Activated B cell treated with CpG ODN at 0.5 μM for 24 hours (primary cell): Measurements from ENCODE around the gene KRT1. TPM values are rescaled to one million over a fixed set of nuclear protein-coding genes. Genes with fewer than 3 reads are reported as not detected.

Experiments
- ATAC-seq: fragments of 200-7000 bp; cut with Tn5 transposase; one replicate; pipeline ENCODE4 v1.10.0; 2021; ENCODE audit warnings: low read depth, mild to moderate bottlenecking, moderate library complexity
- CTCF ChIA-PET: fragments of 350-600 bp; sonication (Branson Sonifier 250); formaldehyde crosslinking; loops from one replicate; lab custom pipeline; 2021; ENCODE audit warnings: antibody characterized with exemption; lab: Charles Lee
- POLR2A ChIA-PET: fragments of 350-600 bp; sonication (Branson Sonifier 250); formaldehyde crosslinking; loops from one replicate; lab custom pipeline; 2021; ENCODE audit warnings: antibody characterized with exemption; lab: Charles Lee
- DNase-seq: peaks from one replicate; pipeline ENCODE4 v3.0.0; 2022
- H3K27ac Mint-ChIP-seq: one replicate; pipeline ENCODE4 v1.8.0; 2020; ENCODE audit warnings: mixed read lengths
- H3K27me3 Mint-ChIP-seq: one replicate; pipeline ENCODE4 v1.8.0; 2021; ENCODE audit warnings: mixed read lengths
- H3K36me3 Mint-ChIP-seq: one replicate; pipeline ENCODE4 v1.8.0; 2021; ENCODE audit warnings: low read depth, mixed read lengths
- H3K4me1 Mint-ChIP-seq: one replicate; pipeline ENCODE4 v1.8.0; 2021; ENCODE audit warnings: mixed read lengths
- H3K4me3 Mint-ChIP-seq: one replicate; pipeline ENCODE4 v1.8.0; 2020; ENCODE audit warnings: mild to moderate bottlenecking, mixed read lengths
- H3K9me3 Mint-ChIP-seq: one replicate; pipeline ENCODE4 v1.8.0; 2020; ENCODE audit warnings: mixed read lengths
- intact Hi-C: fragments of 100-400 bp; cut with micrococcal nuclease; formaldehyde crosslinking; loops from one replicate; pipeline ENCODE4 v1.15.1; 2024
- total RNA-seq: library from RNA; stranded (reverse); gene quantifications from 2 replicates; pipeline ENCODE4 v1.2.3, GENCODE V29; 2022
- TF ChIP-seq, protein P1 (sequence below): fragments of 200-600 bp; IDR thresholded peaks from one replicate; pipeline ENCODE4 v1.8.0; 2022; ENCODE audit warnings: antibody characterized with exemption, mild to moderate bottlenecking

KRT1 gene
- total RNA-seq, 1 donor from 2014 or later = not detected

DNA sequence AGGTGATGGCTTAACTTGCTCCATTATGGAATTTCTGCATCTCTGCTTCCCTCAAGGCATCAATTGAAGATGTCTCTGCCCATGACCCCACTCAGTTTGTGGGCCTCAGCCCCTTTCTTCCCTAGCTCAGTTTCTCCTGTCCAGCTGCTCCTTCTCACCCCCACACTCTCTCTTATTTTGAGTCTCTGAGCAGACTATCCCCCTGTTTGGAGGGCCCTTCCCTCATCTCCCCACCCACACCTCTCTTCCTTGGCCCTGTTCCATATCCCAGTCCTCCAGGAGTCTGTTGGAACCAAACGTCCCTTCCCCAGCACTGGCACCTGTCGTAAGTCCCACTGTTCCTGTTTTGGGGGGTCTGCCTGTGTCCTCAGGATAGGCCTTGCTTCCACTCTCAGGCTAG lies 8.3 kb upstream of the KRT1 start:
- ChIA-PET POLR2A (no interaction called here), CTCF (no interaction called here)
- Mint-ChIP-seq H3K27me3 (peaks cover 47% of the 10 kb centered on the region), H3K4me3 (no peak overlapping the region), H3K9me3 (no peaks in the 10 kb centered on the region), H3K27ac (no peak overlapping the region), H3K4me1 (peaks cover 10% of the 10 kb centered on the region), H3K36me3 (no peaks in the 10 kb centered on the region)
- TF ChIP-seq, protein P1, sequence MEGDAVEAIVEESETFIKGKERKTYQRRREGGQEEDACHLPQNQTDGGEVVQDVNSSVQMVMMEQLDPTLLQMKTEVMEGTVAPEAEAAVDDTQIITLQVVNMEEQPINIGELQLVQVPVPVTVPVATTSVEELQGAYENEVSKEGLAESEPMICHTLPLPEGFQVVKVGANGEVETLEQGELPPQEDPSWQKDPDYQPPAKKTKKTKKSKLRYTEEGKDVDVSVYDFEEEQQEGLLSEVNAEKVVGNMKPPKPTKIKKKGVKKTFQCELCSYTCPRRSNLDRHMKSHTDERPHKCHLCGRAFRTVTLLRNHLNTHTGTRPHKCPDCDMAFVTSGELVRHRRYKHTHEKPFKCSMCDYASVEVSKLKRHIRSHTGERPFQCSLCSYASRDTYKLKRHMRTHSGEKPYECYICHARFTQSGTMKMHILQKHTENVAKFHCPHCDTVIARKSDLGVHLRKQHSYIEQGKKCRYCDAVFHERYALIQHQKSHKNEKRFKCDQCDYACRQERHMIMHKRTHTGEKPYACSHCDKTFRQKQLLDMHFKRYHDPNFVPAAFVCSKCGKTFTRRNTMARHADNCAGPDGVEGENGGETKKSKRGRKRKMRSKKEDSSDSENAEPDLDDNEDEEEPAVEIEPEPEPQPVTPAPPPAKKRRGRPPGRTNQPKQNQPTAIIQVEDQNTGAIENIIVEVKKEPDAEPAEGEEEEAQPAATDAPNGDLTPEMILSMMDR = no peak
- DNase-seq (no peak), ATAC-seq (no peak)
- intact Hi-C loops = no loop called here

DNA sequence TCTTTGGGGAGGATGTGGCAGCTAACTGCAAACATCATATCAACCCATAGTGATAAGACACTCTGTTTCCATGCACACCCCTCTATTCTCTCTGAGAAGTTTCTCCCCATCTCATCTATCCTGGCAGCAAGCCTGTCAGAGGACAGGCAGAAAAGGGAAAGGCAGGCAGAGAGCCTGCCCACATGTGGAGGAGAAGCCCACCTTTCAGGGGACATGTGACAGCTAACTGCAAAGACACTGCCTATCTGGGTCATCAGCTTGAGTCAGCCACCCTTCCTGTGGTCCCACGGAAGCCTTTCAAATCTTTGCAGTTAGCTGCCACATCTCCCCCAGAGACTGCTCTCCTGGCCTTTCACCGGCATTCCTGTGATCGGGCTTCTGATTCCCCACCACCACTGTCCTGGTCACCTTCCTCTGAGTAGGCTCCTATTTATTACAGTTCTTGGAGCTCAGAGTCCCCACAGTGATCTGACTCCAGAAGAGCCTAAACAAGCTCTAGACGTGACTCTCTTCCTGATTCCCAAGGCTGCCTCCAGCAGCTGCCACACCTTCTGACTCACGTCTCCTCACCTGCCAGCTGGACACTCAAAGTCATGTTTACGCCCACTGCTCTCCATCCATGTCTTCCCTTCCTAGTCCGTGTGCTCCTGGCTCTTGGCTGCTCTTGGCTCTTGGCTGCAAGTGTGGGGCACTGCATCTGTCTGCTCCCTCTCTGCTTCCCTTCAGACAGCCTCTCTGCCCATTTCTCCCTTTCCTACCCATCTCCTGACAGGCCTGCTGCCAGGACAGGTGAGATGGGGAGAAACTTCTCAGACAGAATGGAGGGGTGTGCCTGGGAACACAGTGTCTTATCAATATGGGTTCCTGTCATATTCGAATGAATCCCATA lies 7.5 kb upstream of the KRT1 start:
- H3K36me3 Mint-ChIP-seq = no peaks in the 10 kb centered on the region
- H3K9me3 Mint-ChIP-seq = no peaks in the 10 kb centered on the region
- no peak for DNase-seq
- TF ChIP-seq, protein P1 = no peak
- intact Hi-C loops = no loop called here
- CTCF ChIA-PET = no interaction called here
- no peak overlapping the region for H3K27ac Mint-ChIP-seq
- POLR2A ChIA-PET = no interaction called here
- peaks cover 10% of the 10 kb centered on the region for H3K4me1 Mint-ChIP-seq
- ATAC-seq = no peak
- H3K4me3 Mint-ChIP-seq = no peak overlapping the region
- H3K27me3 Mint-ChIP-seq = peaks cover 40% of the 10 kb centered on the region

DNA sequence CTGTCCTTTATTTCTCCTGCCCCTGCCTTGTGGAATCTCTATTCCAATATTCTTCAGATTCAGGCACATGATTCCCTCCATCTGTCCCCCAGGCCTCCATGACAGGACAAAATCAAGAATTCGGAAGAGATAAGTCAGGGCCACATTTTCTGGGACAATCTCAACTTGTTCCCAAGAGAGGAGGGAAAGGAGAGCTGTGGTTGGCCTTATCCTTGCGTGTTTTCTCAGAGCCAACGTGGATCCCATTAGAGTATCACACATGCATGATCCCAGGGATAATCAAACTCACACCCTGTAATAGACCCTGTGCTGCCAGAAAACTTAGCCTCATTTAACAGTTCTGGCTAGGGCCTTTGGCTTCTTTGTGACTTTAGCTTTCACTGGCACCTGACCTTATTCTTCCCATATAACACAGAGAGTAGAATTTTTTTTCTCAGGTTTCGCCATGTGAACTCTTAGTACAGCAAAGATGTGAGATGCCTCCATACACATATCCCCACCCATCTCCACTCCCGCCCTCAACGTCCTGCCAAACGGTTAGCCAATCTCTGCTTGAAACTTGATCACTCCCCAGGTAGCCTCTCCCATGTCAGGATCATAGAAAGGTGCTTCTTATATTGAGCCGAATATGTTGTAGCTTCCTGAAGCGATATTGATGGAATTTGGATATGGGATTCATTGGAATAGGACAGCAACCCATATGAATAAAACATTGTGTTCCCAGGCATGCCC lies 6.7 kb upstream of the KRT1 start:
- Mint-ChIP-seq H3K4me1 (peaks cover 10% of the 10 kb centered on the region), H3K27ac (no peak overlapping the region), H3K27me3 (peaks cover 33% of the 10 kb centered on the region), H3K9me3 (no peaks in the 10 kb centered on the region), H3K36me3 (no peaks in the 10 kb centered on the region), H3K4me3 (no peak overlapping the region)
- POLR2A ChIA-PET = no interaction called here
- CTCF ChIA-PET = no interaction called here
- intact Hi-C loops = no loop called here
- no peak for ATAC-seq
- TF ChIP-seq, protein P1 = no peak
- no peak for DNase-seq

DNA sequence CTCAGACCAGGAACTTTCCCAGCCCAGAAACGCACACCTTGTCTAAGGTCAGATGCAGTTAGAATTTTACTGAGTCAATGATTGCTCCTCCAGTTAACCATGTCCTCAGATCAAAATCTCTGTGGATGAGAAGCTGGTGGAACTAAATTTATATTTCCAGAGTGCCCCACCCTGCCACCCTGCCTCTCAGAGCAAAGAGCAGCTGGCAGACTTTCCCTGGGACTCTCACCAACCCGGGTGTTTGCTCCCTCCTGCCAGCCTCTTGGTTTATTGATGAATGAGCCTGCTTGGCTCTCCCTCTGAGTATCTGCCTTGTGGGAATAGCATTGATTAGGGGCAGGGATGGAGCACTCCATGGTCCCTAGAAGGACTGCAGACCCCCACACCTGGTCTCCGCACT lies 5.9 kb upstream of the KRT1 start:
- Mint-ChIP-seq H3K36me3 (no peaks in the 10 kb centered on the region), H3K27ac (no peak overlapping the region), H3K4me1 (peaks cover 3% of the 10 kb centered on the region), H3K27me3 (peaks cover 30% of the 10 kb centered on the region), H3K9me3 (no peaks in the 10 kb centered on the region), H3K4me3 (no peak overlapping the region)
- intact Hi-C loops = no loop called here
- DNase-seq = no peak
- TF ChIP-seq, protein P1 = no peak
- ChIA-PET POLR2A (no interaction called here), CTCF (no interaction called here)
- no peak for ATAC-seq

DNA sequence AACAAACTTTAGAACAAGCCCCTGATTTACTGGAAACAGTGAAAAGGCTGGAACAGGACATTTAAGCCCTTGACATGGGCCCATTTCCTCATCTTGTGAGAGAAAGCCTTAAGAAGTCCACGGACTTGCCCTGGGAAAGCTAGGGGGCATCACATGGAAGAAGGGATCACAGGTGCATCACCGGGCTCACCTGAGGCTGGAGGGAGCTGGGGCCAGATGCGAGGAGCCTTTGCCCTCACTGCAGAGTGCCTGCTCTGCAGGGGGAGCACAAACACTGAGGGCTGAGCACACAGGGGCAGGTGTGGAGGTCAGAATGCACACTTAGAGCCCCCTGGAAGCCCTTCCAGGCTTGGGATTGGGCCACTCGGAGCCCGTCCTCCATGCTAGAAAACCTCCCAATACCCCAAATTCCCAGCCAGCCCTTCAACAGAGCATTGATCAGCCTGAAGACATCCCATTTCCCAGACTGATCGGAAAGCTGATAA lies 5.2 kb upstream of the KRT1 start:
- intact Hi-C loops = no loop called here
- Mint-ChIP-seq H3K36me3 (no peaks in the 10 kb centered on the region), H3K27ac (no peak overlapping the region), H3K4me1 (no peaks in the 10 kb centered on the region), H3K27me3 (peaks cover 26% of the 10 kb centered on the region), H3K4me3 (no peak overlapping the region), H3K9me3 (no peaks in the 10 kb centered on the region)
- DNase-seq (no peak), ATAC-seq (no peak)
- TF ChIP-seq, protein P1 = no peak
- POLR2A ChIA-PET = no interaction called here
- CTCF ChIA-PET = no interaction called here
